ENCODE data around the gene SGPP2.

- no peak for TF ChIP-seq CTCF (IDR thresholded peaks at IDR 0.05; ENCODE audit: insufficient read depth, low read depth, low read length)
- TF ChIP-seq EZH2 (IDR thresholded peaks at IDR 0.05; ENCODE audit: insufficient read depth, low read length): no peak
Observed at GRCh38 chr2:222554517-222554916, 130.2 kb downstream of the SGPP2 start.

Measured in astrocyte (in vitro differentiated cells and primary cell).